Hepatocyte (in vitro differentiated cells): ENCODE results near the gene DENND6B. TPM values are rescaled to one million over a fixed set of nuclear protein-coding genes. Genes with fewer than 3 reads are reported as not detected.
A peak's percentile ranks its signal among the peaks of the same experiment; 100 is the strongest.

ENCODE experiments used
- DNase-seq: peaks from one replicate; pipeline ENCODE4 v3.0.0-alpha.2; 2016; ENCODE audit warnings: low spot score
- H2AFZ ChIP-seq: fragments of 200-600 bp; sonication (generic); 2 replicates; pipeline ENCODE4 v1.6.0; 2016; ENCODE audit warnings: antibody characterized with exemption, mild to moderate bottlenecking
- H3K27ac ChIP-seq: fragments of 200-600 bp; sonication (generic); 2 replicates; pipeline ENCODE4 v1.5.1; 2016; ENCODE audit warnings: mild to moderate bottlenecking
- H3K27me3 ChIP-seq: fragments of 200-600 bp; sonication (generic); 2 replicates; pipeline ENCODE4 v1.6.1; 2016
- H3K36me3 ChIP-seq: fragments of 200-600 bp; sonication (generic); replicated peaks from 2 replicates; pipeline ENCODE4 v1.5.1; 2016; ENCODE audit warnings: low read depth; ENCODE audit not compliant: insufficient read depth
- H3K4me1 ChIP-seq: fragments of 200-600 bp; sonication (generic); 2 replicates; pipeline ENCODE4 v1.5.1; 2016; ENCODE audit warnings: mild to moderate bottlenecking, moderate library complexity; ENCODE audit not compliant: insufficient read depth
- H3K4me2 ChIP-seq: fragments of 200-600 bp; sonication (generic); 2 replicates; pipeline ENCODE4 v1.6.0; 2016
- H3K4me3 ChIP-seq: fragments of 200-600 bp; sonication (generic); 2 replicates; pipeline ENCODE4 v1.5.1; 2016; ENCODE audit warnings: mild to moderate bottlenecking
- H3K79me2 ChIP-seq: fragments of 200-600 bp; sonication (generic); 2 replicates; pipeline ENCODE4 v1.6.0; 2017; ENCODE audit warnings: mild to moderate bottlenecking
- H3K9me2 ChIP-seq: fragments of 200-600 bp; sonication (generic); replicated peaks from 2 replicates; pipeline ENCODE4 v1.6.0; 2017; ENCODE audit warnings: mild to moderate bottlenecking; ENCODE audit not compliant: insufficient read depth
- H3K9me3 ChIP-seq: fragments of 200-600 bp; sonication (generic); 2 replicates; pipeline ENCODE4 v1.5.1; 2016; ENCODE audit warnings: low read depth, mild to moderate bottlenecking
- H4K20me1 ChIP-seq: fragments of 200-600 bp; sonication (generic); 2 replicates; pipeline ENCODE4 v1.6.0; 2016; ENCODE audit warnings: mild to moderate bottlenecking; ENCODE audit not compliant: insufficient read depth, poor library complexity, severe bottlenecking
- CTCF ChIP-seq: fragments of 200-600 bp; sonication (generic); IDR thresholded peaks from 2 replicates; pipeline ENCODE4 v1.5.1; 2016; ENCODE audit warnings: antibody characterized with exemption, mild to moderate bottlenecking; ENCODE audit not compliant: poor library complexity
- EZH2 ChIP-seq: fragments of 200-600 bp; sonication (generic); IDR thresholded peaks from 2 replicates; pipeline ENCODE4 v1.6.1; 2016; ENCODE audit warnings: antibody characterized with exemption, mild to moderate bottlenecking, borderline replicate concordance
- EZH2phosphoT487 ChIP-seq: fragments of 200-600 bp; sonication (generic); IDR thresholded peaks from one replicate; pipeline ENCODE4 v1.6.1; 2018; ENCODE audit warnings: antibody characterized with exemption, mild to moderate bottlenecking, low read depth, moderate library complexity; ENCODE audit not compliant: unreplicated experiment, severe bottlenecking
- WGBS: methylation state at CpG from one replicate; pipeline ENCODE4 v1.1.6; 2016; ENCODE audit warnings: low lambda C conversion rate; ENCODE audit errors: missing lambda C conversion rate; 5-methylcytosine and 5-hydroxymethylcytosine counted together
- polyA plus RNA-seq: library from polyadenylated mRNA; unstranded; fragments of >200 nt; fragmentation: Nextera tagmentation; extraction: Ambion mirVana; gene quantifications from 2 replicates; pipeline ENCODE4 v1.2.1, GENCODE V29; 2016
- total RNA-seq: library from RNA; depleted of rRNA; stranded (reverse); fragments of >200 nt; gene quantifications from 2 replicates; pipeline ENCODE4 v1.2.3, GENCODE V29; 2014

Gene DENND6B
- total and polyA plus RNA-seq, 2 experiments from 2014 or later: 3.3 to 8.7 TPM

- Histone ChIP-seq H3K4me1 (peaks cover 2% of the 10 kb centered on the region), H3K36me3 (no peaks in the 10 kb centered on the region), H3K27me3 (no peaks in the 10 kb centered on the region), H3K9me2 (no peaks in the 10 kb centered on the region), H3K27ac (no peak overlapping the region), H3K9me3 (no peaks in the 10 kb centered on the region), H3K4me2 (no peak overlapping the region), H2AFZ (no peak overlapping the region), H4K20me1 (no peaks in the 10 kb centered on the region), H3K79me2 (no peaks in the 10 kb centered on the region), H3K4me3 (no peak overlapping the region)
- no peak for DNase-seq
- no peak for TF ChIP-seq EZH2phosphoT487
- no peak for TF ChIP-seq CTCF
- no peak for TF ChIP-seq EZH2
- 85% methylated on average over 14 of the region's 14 CpGs for WGBS
Measured at GRCh38 chr22:50314081-50314454, 12.7 kb downstream of the DENND6B start.

GRCh38 chr22:50313600-50313999, 13.2 kb downstream of the DENND6B start:
- peaks cover 6% of the 10 kb centered on the region for H3K4me1 ChIP-seq
- no peaks in the 10 kb centered on the region for H3K9me2 ChIP-seq
- H2AFZ ChIP-seq: no peak overlapping the region
- no peaks in the 10 kb centered on the region for H4K20me1 ChIP-seq
- H3K79me2 ChIP-seq: no peaks in the 10 kb centered on the region
- H3K27me3 ChIP-seq: no peaks in the 10 kb centered on the region
- no peaks in the 10 kb centered on the region for H3K9me3 ChIP-seq
- peak; percentile 3 for DNase-seq
- no peak overlapping the region for H3K4me2 ChIP-seq
- no peaks in the 10 kb centered on the region for H3K36me3 ChIP-seq
- H3K27ac ChIP-seq: no peak overlapping the region
- TF ChIP-seq CTCF (no peak), EZH2phosphoT487 (no peak), EZH2 (no peak)
- H3K4me3 ChIP-seq: no peak overlapping the region
- 85% methylated on average over 11 of the region's 17 CpGs for WGBS

- whole genome bisulfite sequencing: 82% methylated on average over 7 of the region's 7 CpGs
- no peaks in the 10 kb centered on the region for H3K9me3 ChIP-seq
Measured at GRCh38 chr22:50313021-50313420, 13.8 kb downstream of the DENND6B start.

GRCh38 chr22:50312371-50312770, 14.4 kb downstream of the DENND6B start:
- WGBS: 98% methylated on average over 9 of the region's 12 CpGs
- Histone ChIP-seq H3K36me3 (no peaks in the 10 kb centered on the region), H3K4me3 (no peak overlapping the region), H4K20me1 (no peaks in the 10 kb centered on the region), H2AFZ (no peak overlapping the region), H3K9me3 (no peaks in the 10 kb centered on the region), H3K4me1 (peaks cover 14% of the 10 kb centered on the region), H3K27ac (no peak overlapping the region), H3K4me2 (no peak overlapping the region), H3K79me2 (no peaks in the 10 kb centered on the region), H3K9me2 (no peaks in the 10 kb centered on the region), H3K27me3 (no peaks in the 10 kb centered on the region)
- TF ChIP-seq CTCF: no peak
- no peak for TF ChIP-seq EZH2phosphoT487
- no peak for TF ChIP-seq EZH2
- no peak for DNase-seq

More at GRCh38 chr22:50313021-50313420, 13.8 kb downstream of the DENND6B start:
- Histone ChIP-seq H3K9me2 (no peaks in the 10 kb centered on the region), H3K4me3 (no peak overlapping the region), H4K20me1 (no peaks in the 10 kb centered on the region), H3K27me3 (no peaks in the 10 kb centered on the region), H2AFZ (no peak overlapping the region), H3K4me2 (no peak overlapping the region), H3K79me2 (no peaks in the 10 kb centered on the region), H3K27ac (no peak overlapping the region), H3K36me3 (no peaks in the 10 kb centered on the region), H3K4me1 (peaks cover 11% of the 10 kb centered on the region)
- DNase-seq: no peak
- TF ChIP-seq EZH2 (no peak), EZH2phosphoT487 (no peak)
